IMR-90 (cell line): ENCODE results near the gene MALRD1. TPM values are rescaled to one million over a fixed set of nuclear protein-coding genes. Genes with fewer than 3 reads are reported as not detected.

ENCODE experiments used
- ATAC-seq: fragments of 200-7000 bp; cut with Tn5 transposase; 2 replicates; pipeline ENCODE4 v1.9.1; 2020; ENCODE audit warnings: low read depth, mild to moderate bottlenecking, moderate library complexity
- BruUV-seq: library from RNA; stranded (reverse); fragments of 400-500 nt; replicated peaks from 2 replicates; lab custom pipeline; 2021; lab: Mats Ljungman, UMichigan
- CTCF ChIA-PET: fragments of 300-600 bp; formaldehyde crosslinking; extraction: SDS; loops from one replicate; lab custom pipeline; 2021; ENCODE audit warnings: antibody characterized with exemption; lab: Yijun Ruan, JAX
- POLR2A ChIA-PET: fragments of 300-600 bp; sonication (Branson Sonifier 250); formaldehyde crosslinking; loops from one replicate; lab custom pipeline; 2022; ENCODE audit warnings: antibody characterized with exemption; ENCODE audit not compliant: unreplicated experiment; lab: Charles Lee
- DNase-seq: peaks from one replicate; pipeline ENCODE4 v3.0.0; 2013
- H2AFZ ChIP-seq: replicated peaks from 2 replicates; pipeline ENCODE3; 2013; ENCODE audit warnings: low read length, mild to moderate bottlenecking; ENCODE audit not compliant: poor library complexity
- H2AK5ac ChIP-seq: 2 replicates; pipeline ENCODE4 v1.6.1; 2013; ENCODE audit warnings: low read depth, low read length, inconsistent platforms
- H2AK9ac ChIP-seq: replicated peaks from 2 replicates; pipeline ENCODE3; 2013; ENCODE audit warnings: mild to moderate bottlenecking, low read depth, low read length, moderate library complexity; ENCODE audit not compliant: poor library complexity
- H2BK120ac ChIP-seq: 2 replicates; pipeline ENCODE4 v1.6.1; 2013; ENCODE audit warnings: low read depth, low read length, inconsistent platforms
- H2BK15ac ChIP-seq: 3 replicates; pipeline ENCODE4 v1.6.1; 2013; ENCODE audit warnings: low read depth, low read length, inconsistent platforms
- H2BK20ac ChIP-seq: 2 replicates; pipeline ENCODE4 v1.6.1; 2013; ENCODE audit warnings: low read depth, mild to moderate bottlenecking, inconsistent platforms, low read length, moderate library complexity
- H2BK5ac ChIP-seq: 2 replicates; pipeline ENCODE4 v1.6.1; 2013; ENCODE audit warnings: mild to moderate bottlenecking, low read depth, low read length, inconsistent platforms; ENCODE audit not compliant: poor library complexity, severe bottlenecking
- H3K14ac ChIP-seq: replicated peaks from 2 replicates; pipeline ENCODE4 v1.6.1; 2013; ENCODE audit warnings: low read depth, low read length, inconsistent platforms
- H3K18ac ChIP-seq: 2 replicates; pipeline ENCODE4 v1.6.1; 2013; ENCODE audit warnings: low read depth, low read length, control low read depth
- H3K23ac ChIP-seq: 2 replicates; pipeline ENCODE4 v1.6.1; 2013; ENCODE audit warnings: low read depth, low read length, inconsistent platforms
- H3K27ac ChIP-seq: 2 replicates; pipeline ENCODE4 v1.5.1; 2013; ENCODE audit warnings: mild to moderate bottlenecking, control low read depth, low read length; ENCODE audit not compliant: insufficient read depth
- H3K27me3 ChIP-seq: 2 replicates; pipeline ENCODE4 v1.6.1; 2013; ENCODE audit warnings: low read length; ENCODE audit not compliant: control insufficient read depth, insufficient read depth
- H3K36me3 ChIP-seq: 2 replicates; pipeline ENCODE4 v1.6.1; 2013; ENCODE audit warnings: low read length, mixed read lengths; ENCODE audit not compliant: control insufficient read depth, insufficient read depth
- H3K4ac ChIP-seq: 2 replicates; pipeline ENCODE4 v1.6.1; 2013; ENCODE audit warnings: low read depth, low read length, inconsistent platforms
- H3K4me1 ChIP-seq: 2 replicates; pipeline ENCODE4 v1.6.1; 2013; ENCODE audit warnings: low read length, mixed read lengths; ENCODE audit not compliant: control insufficient read depth, insufficient read depth
- H3K4me2 ChIP-seq: 2 replicates; pipeline ENCODE4 v1.6.1; 2013; ENCODE audit warnings: low read depth, mild to moderate bottlenecking, control low read depth, low read length, moderate library complexity
- H3K4me3 ChIP-seq: 2 replicates; pipeline ENCODE4 v1.5.1; 2013; ENCODE audit warnings: low read depth, mild to moderate bottlenecking, control low read depth, low read length, moderate library complexity; ENCODE audit not compliant: insufficient read depth
- H3K56ac ChIP-seq: 2 replicates; pipeline ENCODE4 v1.6.1; 2013; ENCODE audit warnings: low read length, inconsistent platforms; ENCODE audit not compliant: insufficient read depth; ENCODE audit errors: extremely low read depth
- H3K79me1 ChIP-seq, 2 experiments: 2 replicates each; pipeline ENCODE4 v1.6.1; 2013; ENCODE audit warnings: low read length in 2 of 2, inconsistent platforms in 1 of 2, low read depth in 1 of 2
- H3K9ac ChIP-seq: 2 replicates; pipeline ENCODE4 v1.6.1; 2013; ENCODE audit warnings: low read depth, low read length, control low read depth
- H3K9me1 ChIP-seq: 2 replicates; pipeline ENCODE4 v1.6.1; 2013; ENCODE audit warnings: low read length, inconsistent platforms; ENCODE audit not compliant: insufficient read depth
- H3K9me3 ChIP-seq: 2 replicates; pipeline ENCODE4 v1.6.1; 2013; ENCODE audit warnings: low read length; ENCODE audit not compliant: control insufficient read depth, insufficient read depth
- H4K20me1 ChIP-seq: 2 replicates; pipeline ENCODE4 v1.6.1; 2013; ENCODE audit warnings: low read length, inconsistent platforms; ENCODE audit not compliant: insufficient read depth
- H4K5ac ChIP-seq: 2 replicates; pipeline ENCODE4 v1.6.1; 2013; ENCODE audit warnings: mild to moderate bottlenecking, low read depth, low read length, control low read depth
- H4K8ac ChIP-seq, 2 experiments: 2 replicates each; pipeline ENCODE4 v1.6.1; 2013; ENCODE audit warnings: low read depth in 2 of 2, low read length in 2 of 2, control low read depth in 1 of 2, inconsistent platforms in 1 of 2
- H4K91ac ChIP-seq: 2 replicates; pipeline ENCODE4 v1.6.1; 2013; ENCODE audit warnings: low read depth, low read length, inconsistent platforms; ENCODE audit not compliant: insufficient read depth
- BHLHE40 ChIP-seq: fragments of 150-350 bp; IDR thresholded peaks from 2 replicates; pipeline ENCODE4 v1.6.1; 2016; ENCODE audit warnings: mild to moderate bottlenecking, low read depth, low read length
- CEBPB ChIP-seq: IDR thresholded peaks from 2 replicates; pipeline ENCODE4 v1.6.1; 2012; ENCODE audit warnings: low read depth, low read length, improper control_type of control experiment
- CHD1 ChIP-seq: IDR thresholded peaks from 2 replicates; pipeline ENCODE4 v1.6.1; 2012; ENCODE audit warnings: low read depth, low read length, improper control_type of control experiment
- CTCF ChIP-seq: conservative IDR thresholded peaks from 2 replicates; pipeline ENCODE4 v1.5.1; 2012; ENCODE audit warnings: mild to moderate bottlenecking, low read depth, low read length, improper control_type of control experiment
- ELK1 ChIP-seq: fragments of 150-350 bp; IDR thresholded peaks from 2 replicates; pipeline ENCODE4 v1.6.1; 2016; ENCODE audit warnings: low read depth, mild to moderate bottlenecking, low read length, moderate library complexity, borderline replicate concordance
- FOS ChIP-seq: fragments of 150-350 bp; IDR thresholded peaks from 2 replicates; pipeline ENCODE4 v1.6.1; 2016; ENCODE audit warnings: low read depth, low read length
- MAFK ChIP-seq: IDR thresholded peaks from 2 replicates; pipeline ENCODE4 v1.6.1; 2012; ENCODE audit warnings: low read depth, low read length, improper control_type of control experiment
- MXI1 ChIP-seq: IDR thresholded peaks from 2 replicates; pipeline ENCODE4 v1.6.1; 2012; ENCODE audit warnings: low read depth, mild to moderate bottlenecking, low read length, moderate library complexity, borderline replicate concordance
- NFE2L2 ChIP-seq: fragments of 150-350 bp; IDR thresholded peaks from 2 replicates; pipeline ENCODE4 v1.6.1; 2016; ENCODE audit warnings: low read depth, mild to moderate bottlenecking, low read length
- POLR2A ChIP-seq: IDR thresholded peaks from 2 replicates; pipeline ENCODE4 v1.6.1; 2012; ENCODE audit warnings: mild to moderate bottlenecking, low read depth, low read length
- RAD21 ChIP-seq: IDR thresholded peaks from 2 replicates; pipeline ENCODE4 v1.6.1; 2012; ENCODE audit warnings: low read length, improper control_type of control experiment
- RCOR1 ChIP-seq: IDR thresholded peaks from 2 replicates; pipeline ENCODE4 v1.6.1; 2012; ENCODE audit warnings: mild to moderate bottlenecking, low read length, improper control_type of control experiment; ENCODE audit not compliant: insufficient replicate concordance
- RFX5 ChIP-seq: IDR thresholded peaks from 2 replicates; pipeline ENCODE4 v1.8.0; 2012; ENCODE audit warnings: low read depth, mild to moderate bottlenecking, low read length, moderate library complexity
- SMC3 ChIP-seq: fragments of 150-350 bp; IDR thresholded peaks from 2 replicates; pipeline ENCODE4 v1.6.1; 2016; ENCODE audit warnings: low read depth, mild to moderate bottlenecking, antibody characterized with exemption, low read length, moderate library complexity
- USF2 ChIP-seq: fragments of 150-350 bp; IDR thresholded peaks from 2 replicates; pipeline ENCODE4 v1.6.1; 2017; ENCODE audit warnings: mild to moderate bottlenecking, antibody characterized with exemption, low read length, low read depth
- WGBS, 2 experiments: methylation state at CpG; one replicate each; pipeline versions ENCODE4 v1.1.5 to v1.1.7; 2013; ENCODE audit warnings: missing lambda C conversion rate in 2 of 2; ENCODE audit not compliant: insufficient read length in 1 of 2; ENCODE audit errors: extremely low coverage in 2 of 2; 5-methylcytosine and 5-hydroxymethylcytosine counted together
- dilution Hi-C: fragments of 300-500 bp; cut with HindIII; formaldehyde crosslinking; loops from one replicate; pipeline ENCODE4 v1.14.3; 2018; ENCODE audit warnings: low sequenced_read_pairs; ENCODE audit not compliant: unreplicated experiment
- in situ Hi-C: fragments of 300-500 bp; cut with MboI; formaldehyde crosslinking; loops from 3 replicates; pipeline ENCODE4 v1.14.3; 2019; ENCODE audit warnings: low sequenced_read_pairs, inconsistent platforms, mixed read lengths
- intact Hi-C: fragments of 100-400 bp; cut with micrococcal nuclease; formaldehyde crosslinking; loops from 2 replicates; pipeline ENCODE4 v1.10.0; 2022
- polyA plus RNA-seq, 3 experiments: library from polyadenylated mRNA; depleted of rRNA; stranded (reverse); fragments of >200 nt; gene quantifications; 2 replicates each; pipeline ENCODE4 v1.2.3, GENCODE V29; 2012; ENCODE audit warnings: low replicate concordance in 1 of 3
- total RNA-seq: library from RNA; depleted of rRNA; stranded (reverse); fragments of >200 nt; gene quantifications from 2 replicates; pipeline ENCODE4 v1.2.3, GENCODE V29; 2012

MALRD1 gene
- total and polyA plus RNA-seq, 2 of the 4 experiments (the other 2 are of a cell fraction), result 0.34 to 1.1 TPM

- no CpG with 5 or more reads among the region's 1 CpG for WGBS, 2 experiments
- no peak for TF ChIP-seq CHD1
- TF ChIP-seq RAD21, result no peak
- no peak for TF ChIP-seq RFX5
- TF ChIP-seq BHLHE40, result no peak
- no peak for TF ChIP-seq SMC3
- TF ChIP-seq MAFK, result no peak
- no peak for TF ChIP-seq MXI1
- TF ChIP-seq RCOR1, result no peak
- TF ChIP-seq POLR2A, result no peak
- no peak for TF ChIP-seq ELK1
- TF ChIP-seq FOS, result no peak
- no peak for TF ChIP-seq CEBPB
- TF ChIP-seq CTCF, result no peak
- TF ChIP-seq NFE2L2, result no peak
- TF ChIP-seq USF2, result no peak
- Histone ChIP-seq H3K36me3 (no peaks in the 10 kb centered on the region), H3K9me3 (no peaks in the 10 kb centered on the region), H2BK15ac (no peak overlapping the region), H3K4me3 (no peak overlapping the region), H2AK9ac (no peak overlapping the region), H3K56ac (no peak overlapping the region), H3K27me3 (no peaks in the 10 kb centered on the region), H3K4me2 (no peak overlapping the region), H4K5ac (no peak overlapping the region), H2BK120ac (no peak overlapping the region), H3K27ac (no peak overlapping the region), H2AFZ (no peak overlapping the region), H4K20me1 (no peaks in the 10 kb centered on the region), H3K23ac (no peak overlapping the region), H3K18ac (no peak overlapping the region), H3K9ac (no peak overlapping the region), H3K79me1 (no peaks in the 10 kb centered on the region), H2BK20ac (no peak overlapping the region), H3K9me1 (no peaks in the 10 kb centered on the region), H2AK5ac (no peak overlapping the region), H4K91ac (no peak overlapping the region), H3K14ac (no peak overlapping the region), H3K4ac (no peak overlapping the region), H3K4me1 (no peaks in the 10 kb centered on the region), H4K8ac (no peak overlapping the region), H2BK5ac (no peak overlapping the region)
- BruUV-seq, result no TSS peak
- dilution Hi-C loops, result no loop called here
- no peak for ATAC-seq
- DNase-seq, result no peak
- ChIA-PET POLR2A (no interaction called here), CTCF (interaction anchor here (1.0 kb wide), 1 partner anchor 8 kb away, joined by 7 read pairs; no protein-coding TSS in a partner anchor)
- intact Hi-C loops, result no loop called here
- in situ Hi-C loops, result no loop called here
These were observed 529.2 kb downstream of the MALRD1 start for GRCh38 chr10:19577807-19578206.
